ENCODE results near the gene SHTN1. TPM values are rescaled to one million over a fixed set of nuclear protein-coding genes. Genes with fewer than 3 reads are reported as not detected.

Gene SHTN1
- total RNA-seq, 2 donors from 2014 or later, result 19.7 to 45.8 TPM

GRCh38 chr10:116915340-116915739, 89.6 kb downstream of the SHTN1 start:
- H3K27me3 ChIP-seq (replicated peaks; ENCODE audit: insufficient read depth), result no peaks in the 10 kb centered on the region
- H3K4me1 ChIP-seq (replicated peaks), result no peaks in the 10 kb centered on the region
- TF ChIP-seq CTCF (IDR thresholded peaks at IDR 0.05) (no peak), POLR2A (IDR thresholded peaks at IDR 0.05) (no peak), POLR2AphosphoS5 (IDR thresholded peaks at IDR 0.05) (no peak)
- WGBS, result 64% methylated on average over 2 of the region's 2 CpGs
- no peaks in the 10 kb centered on the region for H3K9me3 ChIP-seq
- DNase-seq (ENCODE audit: low spot score), result no peak
- H3K27ac ChIP-seq, result no peak overlapping the region
- H3K4me3 ChIP-seq, result no peak overlapping the region
- H3K36me3 ChIP-seq, result no peaks in the 10 kb centered on the region
- intact Hi-C loops (cut with DNase I), result no loop called here

GRCh38 chr10:116913695-116914094, 91.3 kb downstream of the SHTN1 start:
- no peaks in the 10 kb centered on the region for H3K4me1 ChIP-seq (replicated peaks)
- no peak overlapping the region for H3K27ac ChIP-seq
- H3K27me3 ChIP-seq (replicated peaks; ENCODE audit: insufficient read depth), result no peaks in the 10 kb centered on the region
- no peaks in the 10 kb centered on the region for H3K9me3 ChIP-seq
- intact Hi-C loops (cut with DNase I), result no loop called here
- WGBS, result 48% methylated on average over 1 of the region's 1 CpG
- no peaks in the 10 kb centered on the region for H3K36me3 ChIP-seq
- no peak overlapping the region for H3K4me3 ChIP-seq
- TF ChIP-seq POLR2AphosphoS5 (IDR thresholded peaks at IDR 0.05), result no peak
- TF ChIP-seq POLR2A (IDR thresholded peaks at IDR 0.05), result no peak
- no peak for TF ChIP-seq CTCF (IDR thresholded peaks at IDR 0.05)
- DNase-seq (ENCODE audit: low spot score), result no peak

GRCh38 chr10:116912162-116912561, 92.8 kb downstream of the SHTN1 start:
- no peak for DNase-seq (ENCODE audit: low spot score)
- WGBS, result 61% methylated on average over 1 of the region's 1 CpG
- no peak overlapping the region for H3K4me3 ChIP-seq
- no peak overlapping the region for H3K27ac ChIP-seq
- H3K4me1 ChIP-seq (replicated peaks), result no peaks in the 10 kb centered on the region
- no peaks in the 10 kb centered on the region for H3K27me3 ChIP-seq (replicated peaks; ENCODE audit: insufficient read depth)
- TF ChIP-seq POLR2A (IDR thresholded peaks at IDR 0.05) (no peak), CTCF (IDR thresholded peaks at IDR 0.05) (no peak), POLR2AphosphoS5 (IDR thresholded peaks at IDR 0.05) (no peak)
- no peaks in the 10 kb centered on the region for H3K9me3 ChIP-seq
- intact Hi-C loops (cut with DNase I), result no loop called here
- H3K36me3 ChIP-seq, result no peaks in the 10 kb centered on the region

GRCh38 chr10:116910910-116911309, 94.1 kb downstream of the SHTN1 start:
- Histone ChIP-seq H3K4me1 (replicated peaks) (no peaks in the 10 kb centered on the region), H3K27ac (no peak overlapping the region), H3K36me3 (no peaks in the 10 kb centered on the region), H3K27me3 (replicated peaks; ENCODE audit: insufficient read depth) (no peaks in the 10 kb centered on the region), H3K9me3 (no peaks in the 10 kb centered on the region), H3K4me3 (no peak overlapping the region)
- TF ChIP-seq CTCF (IDR thresholded peaks at IDR 0.05) (no peak), POLR2AphosphoS5 (IDR thresholded peaks at IDR 0.05) (no peak), POLR2A (IDR thresholded peaks at IDR 0.05) (no peak)
- WGBS, result 83% methylated on average over 3 of the region's 3 CpGs
- no peak for DNase-seq (ENCODE audit: low spot score)
- intact Hi-C loops (cut with DNase I), result no loop called here

- 88% methylated on average over 1 of the region's 1 CpG for WGBS
Measured at GRCh38 chr10:116909307-116909706, 95.7 kb downstream of the SHTN1 start.

More at GRCh38 chr10:116909307-116909706, 95.7 kb downstream of the SHTN1 start:
- Histone ChIP-seq H3K27ac (no peak overlapping the region), H3K36me3 (no peaks in the 10 kb centered on the region), H3K4me3 (no peak overlapping the region), H3K4me1 (replicated peaks) (no peaks in the 10 kb centered on the region), H3K27me3 (replicated peaks; ENCODE audit: insufficient read depth) (no peaks in the 10 kb centered on the region), H3K9me3 (no peaks in the 10 kb centered on the region)
- intact Hi-C loops (cut with DNase I), result no loop called here
- DNase-seq (ENCODE audit: low spot score), result no peak
- no peak for TF ChIP-seq POLR2AphosphoS5 (IDR thresholded peaks at IDR 0.05)
- TF ChIP-seq POLR2A (IDR thresholded peaks at IDR 0.05), result no peak
- TF ChIP-seq CTCF (IDR thresholded peaks at IDR 0.05), result no peak
